SJSA1 (cell line): ENCODE data around the gene SPATA2. TPM values are rescaled to one million over a fixed set of nuclear protein-coding genes. Genes with fewer than 3 reads are reported as not detected.

Experiments used
- DNase-seq, 2 experiments: peaks; one replicate each; pipeline ENCODE4 v3.0.0-alpha.2; 2015 to 2020; ENCODE audit warnings: low spot score in 2 of 2, low read depth in 1 of 2
- H3K27ac ChIP-seq: fragments of 250-450 bp; sonication (Bioruptor Pico); 2 replicates; pipeline ENCODE4 v1.5.1; 2020; ENCODE audit warnings: mild to moderate bottlenecking, moderate library complexity
- H3K27me3 ChIP-seq: fragments of 250-450 bp; sonication (Bioruptor Pico); replicated peaks from 2 replicates; pipeline ENCODE4 v1.5.1; 2020; ENCODE audit warnings: mild to moderate bottlenecking, moderate library complexity
- H3K36me3 ChIP-seq: fragments of 250-450 bp; sonication (Bioruptor Pico); 2 replicates; pipeline ENCODE4 v1.5.1; 2020; ENCODE audit warnings: mild to moderate bottlenecking
- H3K4me1 ChIP-seq: fragments of 250-450 bp; sonication (Bioruptor Pico); replicated peaks from 2 replicates; pipeline ENCODE4 v1.6.1; 2021; ENCODE audit warnings: mild to moderate bottlenecking
- H3K4me3 ChIP-seq: fragments of 250-450 bp; sonication (Bioruptor Pico); 2 replicates; pipeline ENCODE4 v1.5.1; 2020; ENCODE audit warnings: mild to moderate bottlenecking
- H3K9me3 ChIP-seq: fragments of 250-450 bp; sonication (Bioruptor Pico); replicated peaks from 2 replicates; pipeline ENCODE4 v1.5.1; 2020; ENCODE audit warnings: mild to moderate bottlenecking
- total RNA-seq: library from RNA; depleted of rRNA; stranded (reverse); fragments of >200 nt; shearing (Covaris generic); gene quantifications from 2 replicates; pipeline ENCODE4 v1.2.3, GENCODE V29; 2014

SPATA2 gene
- total RNA-seq, 1 experiment from 2014 or later: 3.5 TPM

DNA sequence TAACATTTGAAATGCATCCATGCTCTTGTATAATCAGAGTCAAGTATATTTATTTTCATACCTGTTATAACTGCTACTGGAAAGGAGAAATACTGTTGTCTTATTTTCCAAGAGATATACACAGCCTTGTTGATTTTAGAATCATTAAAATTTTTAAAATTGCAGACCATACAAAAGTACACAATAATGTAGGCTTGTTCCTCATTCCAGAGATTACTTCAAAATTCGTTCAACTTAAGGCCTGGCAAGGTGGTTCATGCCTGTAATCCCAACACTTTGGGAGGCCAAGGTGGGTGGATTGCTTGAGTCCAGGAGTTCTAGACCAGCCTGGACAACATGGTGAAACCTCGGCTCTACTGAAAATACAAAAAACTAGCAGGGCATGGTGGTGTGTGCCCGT is 27.0 kb upstream of the SPATA2 start:
- Histone ChIP-seq H3K4me3 (no peak overlapping the region), H3K27ac (no peak overlapping the region), H3K27me3 (no peaks in the 10 kb centered on the region), H3K36me3 (peaks cover 79% of the 10 kb centered on the region), H3K4me1 (peaks cover 18% of the 10 kb centered on the region), H3K9me3 (no peaks in the 10 kb centered on the region)
- DNase-seq: no peak

DNA sequence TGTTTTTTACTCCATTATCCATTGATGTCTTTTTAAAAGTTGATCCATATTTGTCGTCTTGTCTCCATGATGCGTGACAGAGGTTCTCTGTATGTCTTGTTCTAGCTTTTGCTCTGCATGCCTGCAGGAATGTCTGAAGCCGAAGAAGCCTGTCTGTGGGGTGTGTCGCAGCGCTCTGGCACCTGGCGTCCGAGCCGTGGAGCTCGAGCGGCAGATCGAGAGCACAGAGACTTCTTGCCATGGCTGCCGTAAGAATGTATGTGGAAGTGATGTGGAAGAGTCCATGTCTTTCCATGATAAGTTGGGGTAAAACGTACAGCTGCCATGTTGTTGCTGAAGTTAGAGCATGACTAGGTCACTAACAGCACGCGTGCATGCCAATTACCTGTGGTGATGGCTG is 26.1 kb upstream of the SPATA2 start:
- no peak for DNase-seq
- Histone ChIP-seq H3K4me3 (no peak overlapping the region), H3K4me1 (peaks cover 18% of the 10 kb centered on the region), H3K36me3 (peaks cover 80% of the 10 kb centered on the region), H3K27me3 (no peaks in the 10 kb centered on the region), H3K9me3 (no peaks in the 10 kb centered on the region), H3K27ac (no peak overlapping the region)

- Histone ChIP-seq H3K27me3 (no peaks in the 10 kb centered on the region), H3K36me3 (peaks cover 57% of the 10 kb centered on the region), H3K4me3 (no peak overlapping the region; the same call in 1 of the 2 replicates), H3K4me1 (peaks cover 23% of the 10 kb centered on the region), H3K27ac (no peak overlapping the region), H3K9me3 (no peaks in the 10 kb centered on the region)
- DNase-seq: no peak
These were observed 23.1 kb upstream of the SPATA2 start for GRCh38 chr20:49938173-49939163.

DNA sequence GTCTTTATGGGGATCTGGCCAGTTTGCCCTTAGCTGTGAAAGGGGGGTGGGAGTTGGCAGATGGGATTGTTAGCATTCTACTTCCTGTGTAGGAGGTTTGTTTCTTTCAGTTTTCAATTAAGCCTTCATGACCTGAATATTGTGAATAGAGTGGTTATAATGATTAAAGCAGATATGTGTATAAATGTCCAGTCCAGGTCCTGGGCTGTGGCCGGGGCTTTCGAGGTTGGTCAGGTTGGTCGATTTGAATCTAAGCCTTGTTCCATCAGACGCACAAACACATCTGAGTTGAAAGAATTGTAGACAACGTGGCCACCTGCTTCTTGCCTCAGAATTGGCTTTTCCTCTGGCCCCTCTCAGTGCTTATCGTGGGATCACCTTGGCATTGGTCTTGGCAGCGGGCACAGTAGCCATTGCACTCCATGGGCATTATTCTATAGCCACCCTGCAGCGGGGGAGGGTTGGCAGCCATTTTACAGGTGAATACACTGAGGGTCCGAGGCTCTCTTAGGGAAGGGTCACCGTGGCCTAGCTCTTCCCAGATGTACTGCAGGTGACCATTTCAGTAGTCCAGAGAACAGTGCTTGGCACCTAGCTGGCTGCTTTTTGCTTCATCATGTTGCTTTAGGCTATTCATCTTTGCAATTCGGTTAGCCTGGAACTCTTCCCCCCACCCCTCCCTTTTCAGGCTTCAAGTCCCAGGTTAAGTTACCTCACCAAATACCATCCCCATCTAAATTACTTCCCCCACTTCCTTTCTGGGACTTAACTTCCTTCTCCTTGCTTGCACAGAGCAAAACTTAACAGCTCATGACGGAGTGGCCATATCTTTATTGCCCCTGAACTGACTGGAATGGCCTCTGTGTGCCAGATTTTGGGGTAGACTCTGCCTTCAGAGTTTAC is 21.9 kb upstream of the SPATA2 start:
- Histone ChIP-seq H3K9me3 (no peaks in the 10 kb centered on the region), H3K4me3 (peak overlapping the region; percentile 90), H3K36me3 (peaks cover 48% of the 10 kb centered on the region), H3K27ac (peak overlapping the region; percentile 58; the same call in 1 of the 2 replicates), H3K27me3 (no peaks in the 10 kb centered on the region), H3K4me1 (peaks cover 23% of the 10 kb centered on the region)
- DNase-seq: no peak

DNA sequence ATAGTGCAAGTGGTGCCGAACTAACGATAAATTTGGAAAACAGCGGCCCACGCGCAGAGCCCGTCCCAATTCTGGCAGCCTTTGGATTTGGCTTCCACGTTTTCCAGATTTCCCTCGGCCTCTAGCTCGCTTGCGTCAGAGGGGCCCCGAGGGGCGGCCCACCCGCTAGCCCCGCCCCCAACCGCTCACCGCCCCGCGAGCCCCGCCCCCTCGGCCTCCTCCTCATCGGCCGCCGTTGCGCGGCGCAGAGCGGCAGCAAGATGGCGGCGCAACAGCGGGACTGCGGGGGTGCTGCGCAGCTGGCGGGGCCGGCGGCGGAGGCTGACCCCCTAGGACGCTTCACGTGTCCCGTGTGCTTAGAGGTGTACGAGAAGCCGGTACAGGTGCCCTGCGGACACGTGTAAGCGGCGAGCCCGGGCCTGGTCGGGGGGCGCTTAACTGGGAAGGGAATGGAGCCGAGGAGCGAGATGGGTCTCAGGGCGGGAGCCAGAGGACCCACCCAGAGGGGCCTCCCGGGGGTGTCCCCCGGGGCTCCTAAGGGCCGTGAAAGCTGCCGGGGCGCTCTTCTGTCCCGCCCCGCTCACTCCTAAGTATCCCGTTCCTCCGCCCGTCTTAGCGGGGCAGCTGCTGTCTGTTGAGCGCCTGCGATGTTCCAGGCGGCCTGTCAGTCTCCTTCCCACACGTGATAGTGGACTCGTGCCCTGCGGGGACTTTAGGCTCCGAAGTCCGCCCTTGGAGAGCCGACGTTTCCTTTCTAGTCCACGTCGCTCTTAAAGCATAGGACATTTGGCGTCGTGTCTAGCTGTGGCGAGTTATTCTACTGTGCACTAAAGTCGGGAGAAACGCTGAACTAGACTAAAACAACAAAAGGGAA is 21.1 kb upstream of the SPATA2 start, which contains the start of gene RNF114:
RNF114 (plus strand) TSS at position 245 of the 874 bp plus-strand sequence; CDS start at position 261, 16 bp downstream.
- Histone ChIP-seq H3K36me3 (peaks cover 39% of the 10 kb centered on the region), H3K27me3 (no peaks in the 10 kb centered on the region), H3K27ac (peak within 1 kb of the TSS; percentile 58), H3K4me1 (peaks cover 23% of the 10 kb centered on the region), H3K9me3 (no peaks in the 10 kb centered on the region), H3K4me3 (peak within 1 kb of the TSS; percentile 90)
- DNase-seq: peak; percentile 71 to 88

DNA sequence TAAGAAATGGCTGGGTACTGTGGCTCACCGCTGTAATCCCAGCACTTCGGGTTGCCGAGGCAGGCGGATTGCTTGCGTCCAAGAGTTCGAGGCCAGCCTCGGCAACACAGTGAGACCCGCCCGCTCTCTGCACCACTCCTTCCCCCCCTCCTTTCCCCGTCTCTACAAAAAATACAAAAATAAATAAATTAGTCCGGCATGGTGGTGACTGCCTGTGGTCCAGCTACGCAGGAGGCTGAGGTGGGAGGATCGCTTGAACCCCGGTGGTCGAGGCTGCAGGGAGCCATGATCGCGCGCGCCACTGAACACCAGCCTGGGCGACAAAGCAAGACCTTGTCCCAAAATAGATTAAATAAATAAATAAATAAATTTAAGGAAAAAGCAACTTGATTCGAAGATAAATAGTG is 20.4 kb upstream of the SPATA2 start:
- Histone ChIP-seq H3K36me3 (peaks cover 33% of the 10 kb centered on the region), H3K4me1 (peaks cover 23% of the 10 kb centered on the region), H3K9me3 (no peaks in the 10 kb centered on the region), H3K27me3 (no peaks in the 10 kb centered on the region), H3K27ac (peak overlapping the region; percentile 12; the same call in 1 of the 2 replicates), H3K4me3 (peak overlapping the region; percentile 90)
- DNase-seq: no peak

GRCh38 chr20:49929142-49929494 is 13.8 kb upstream of the SPATA2 start:
- Histone ChIP-seq H3K9me3 (no peaks in the 10 kb centered on the region), H3K36me3 (no peaks in the 10 kb centered on the region), H3K4me3 (no peak overlapping the region), H3K27me3 (no peaks in the 10 kb centered on the region), H3K4me1 (peaks cover 17% of the 10 kb centered on the region), H3K27ac (peak overlapping the region; percentile 19; the same call in 1 of the 2 replicates)
- DNase-seq: no peak

- Histone ChIP-seq H3K27ac (peak overlapping the region; percentile 19; the same call in 1 of the 2 replicates), H3K27me3 (no peaks in the 10 kb centered on the region), H3K4me1 (peaks cover 17% of the 10 kb centered on the region), H3K4me3 (no peak overlapping the region; the same call in 1 of the 2 replicates), H3K36me3 (no peaks in the 10 kb centered on the region), H3K9me3 (no peaks in the 10 kb centered on the region)
- peak; percentile 77 to 88 for DNase-seq
These were observed 13.2 kb upstream of the SPATA2 start for GRCh38 chr20:49928411-49929141.

GRCh38 chr20:49925901-49926454 is 10.6 kb upstream of the SPATA2 start:
- DNase-seq: no peak
- H3K4me3 ChIP-seq: no peak overlapping the region
- no peak overlapping the region for H3K27ac ChIP-seq
- H3K27me3 ChIP-seq: no peaks in the 10 kb centered on the region
- H3K4me1 ChIP-seq: peaks cover 17% of the 10 kb centered on the region
- H3K36me3 ChIP-seq: no peaks in the 10 kb centered on the region
- H3K9me3 ChIP-seq: no peaks in the 10 kb centered on the region

- H3K9me3 ChIP-seq: no peaks in the 10 kb centered on the region
- H3K36me3 ChIP-seq: no peaks in the 10 kb centered on the region
- H3K27me3 ChIP-seq: no peaks in the 10 kb centered on the region
- no peak overlapping the region for H3K27ac ChIP-seq
- peaks cover 9% of the 10 kb centered on the region for H3K4me1 ChIP-seq
- DNase-seq: no peak
- H3K4me3 ChIP-seq: no peak overlapping the region
These were observed 8.9 kb upstream of the SPATA2 start for GRCh38 chr20:49924247-49924646.

- no peaks in the 10 kb centered on the region for H3K9me3 ChIP-seq
- no peaks in the 10 kb centered on the region for H3K27me3 ChIP-seq
- no peak overlapping the region for H3K4me3 ChIP-seq
- H3K4me1 ChIP-seq: peaks cover 13% of the 10 kb centered on the region
- no peak overlapping the region for H3K27ac ChIP-seq
- peaks cover 8% of the 10 kb centered on the region for H3K36me3 ChIP-seq
- peak in 1 of 2 experiments; percentile 40 for DNase-seq
These were observed 4.1 kb upstream of the SPATA2 start for GRCh38 chr20:49919461-49919860.

DNA sequence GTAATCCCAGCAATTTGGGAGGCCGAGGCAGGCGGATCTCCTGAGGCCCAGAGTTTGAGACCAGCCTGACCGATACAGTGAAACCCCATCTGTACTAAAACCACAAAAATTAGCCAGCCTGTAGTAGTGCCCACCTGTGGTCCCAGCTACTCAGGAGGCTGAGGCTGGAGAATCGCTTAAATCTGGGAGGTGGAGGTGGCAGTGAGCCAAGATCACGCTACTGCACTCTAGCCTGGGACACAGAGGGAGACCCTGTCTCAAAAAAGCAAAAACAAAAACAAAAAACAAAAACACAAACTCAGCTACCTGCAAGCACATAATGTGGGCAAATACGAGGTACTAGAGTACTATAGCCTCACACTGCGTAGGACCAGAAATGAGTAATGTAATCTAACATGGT is 3.7 kb upstream of the SPATA2 start:
- Histone ChIP-seq H3K27me3 (no peaks in the 10 kb centered on the region), H3K4me1 (peaks cover 18% of the 10 kb centered on the region), H3K4me3 (no peak overlapping the region), H3K36me3 (peaks cover 8% of the 10 kb centered on the region), H3K27ac (no peak overlapping the region), H3K9me3 (no peaks in the 10 kb centered on the region)
- DNase-seq: no peak
